GM19372 (cell line): ENCODE measurements around the gene ZNF486.
"Not testable (repeated sequence)": the region's sequence is repeated elsewhere in the genome, so short reads cannot be mapped to it uniquely, and the experiment has no call there.

Source experiments
- ATAC-seq: cut with Tn5 transposase; IDR thresholded peaks from one replicate; pipeline ENCODE4 v1.9.1; 2021; ENCODE audit warnings: mild to moderate bottlenecking, low read depth, moderate library complexity; ENCODE audit not compliant: unreplicated experiment

Gene ZNF486

DNA sequence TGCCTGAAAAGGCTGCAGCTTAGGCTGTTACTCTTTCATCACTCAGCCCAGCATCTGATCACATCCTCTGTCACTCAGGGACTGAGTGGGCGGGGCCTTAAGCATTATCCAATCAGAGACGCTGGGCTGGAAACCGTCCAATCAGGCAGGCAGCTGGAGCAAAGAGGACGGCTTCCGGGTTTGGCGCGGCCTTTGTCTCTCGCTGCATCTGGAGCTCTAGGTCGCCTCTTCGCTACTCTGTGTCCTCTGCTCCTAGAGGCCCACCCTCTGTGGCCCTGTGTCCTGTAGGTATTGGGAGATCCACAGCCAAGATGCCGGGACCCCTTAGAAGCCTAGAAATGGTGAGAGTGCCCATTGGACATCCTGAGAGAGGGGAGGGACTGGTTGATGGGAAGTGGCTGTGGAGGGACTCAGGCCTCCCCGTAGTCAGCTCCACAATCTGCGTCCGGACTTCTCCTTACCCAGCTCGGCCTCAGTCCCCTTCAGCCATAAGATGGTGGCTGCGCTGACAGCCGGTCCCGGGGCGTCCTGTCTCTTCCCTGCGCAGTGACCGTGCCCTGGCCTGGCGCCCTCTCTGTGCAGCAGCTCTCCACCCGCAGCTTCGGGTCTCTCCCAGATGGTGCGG is at the start of gene ZNF486:
ZNF486 (plus strand) TSS at position 195 of the 625 bp plus-strand sequence; CDS start at position 312, 117 bp downstream.
- peak; percentile 79 for ATAC-seq

DNA sequence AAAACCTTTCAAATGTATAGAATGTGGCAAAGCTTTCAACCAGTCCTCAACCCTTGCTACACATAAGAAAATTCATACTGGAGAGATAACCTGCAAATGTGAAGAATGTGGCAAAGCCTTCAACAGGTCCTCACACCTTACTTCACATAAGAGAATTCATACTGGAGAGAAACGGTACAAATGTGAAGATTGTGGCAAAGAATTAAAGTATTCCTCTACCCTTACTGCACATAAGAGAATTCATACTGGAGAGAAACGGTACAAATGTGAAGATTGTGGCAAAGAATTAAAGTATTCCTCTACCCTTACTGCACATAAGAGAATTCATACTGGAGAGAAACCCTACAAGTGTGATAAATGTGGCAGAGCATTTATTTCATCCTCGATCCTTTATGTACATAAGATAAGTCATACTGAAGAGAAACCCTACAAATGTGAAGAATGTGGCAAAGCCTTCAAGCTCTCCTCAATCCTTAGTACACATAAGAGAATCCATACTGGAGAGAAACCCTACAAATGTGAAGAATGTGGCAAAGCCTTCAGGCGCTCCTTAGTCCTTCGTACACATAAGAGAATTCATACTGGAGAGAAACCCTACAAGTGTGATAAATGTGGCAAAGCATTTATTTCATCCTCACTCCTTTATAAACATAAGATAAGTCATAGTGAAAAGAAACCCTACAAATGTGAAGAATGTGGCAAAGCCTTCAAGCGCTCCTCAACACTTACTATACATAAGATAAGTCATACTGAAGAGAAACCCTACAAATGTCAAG is 48.8 kb upstream of the ZNF486 start:
- ATAC-seq = not testable (repeated sequence)

- ATAC-seq = no peak
Observed at GRCh38 chr19:20124879-20125278, 42.1 kb upstream of the ZNF486 start.

- ATAC-seq = not testable (repeated sequence)
Observed at GRCh38 chr19:20132933-20133332, 34.1 kb upstream of the ZNF486 start.

DNA sequence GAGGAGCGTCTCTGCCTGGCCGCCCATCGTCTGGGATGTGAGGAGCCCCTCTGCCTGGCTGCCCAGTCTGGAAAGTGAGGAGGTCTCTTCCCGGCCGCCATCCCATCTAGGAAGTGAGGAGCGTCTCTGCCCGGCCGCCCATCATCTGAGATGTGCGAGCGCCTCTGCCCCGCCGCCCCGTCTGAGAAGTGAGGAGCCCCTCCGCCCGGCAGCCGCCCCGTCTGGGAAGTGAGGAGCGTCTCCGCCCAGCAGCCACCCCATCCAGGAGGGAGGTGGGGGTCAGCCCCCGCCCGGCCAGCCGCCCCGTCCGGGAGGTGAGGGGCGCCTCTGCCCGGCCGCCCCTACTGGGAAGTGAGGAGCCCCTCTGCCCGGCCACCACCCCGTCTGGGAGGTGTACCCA is 29.3 kb upstream of the ZNF486 start:
- ATAC-seq = not testable (repeated sequence)

- no peak for ATAC-seq
Observed at GRCh38 chr19:20151617-20152145, 15.3 kb upstream of the ZNF486 start.

- not testable (repeated sequence) for ATAC-seq
Observed at GRCh38 chr19:20152506-20152905, 14.5 kb upstream of the ZNF486 start.

DNA sequence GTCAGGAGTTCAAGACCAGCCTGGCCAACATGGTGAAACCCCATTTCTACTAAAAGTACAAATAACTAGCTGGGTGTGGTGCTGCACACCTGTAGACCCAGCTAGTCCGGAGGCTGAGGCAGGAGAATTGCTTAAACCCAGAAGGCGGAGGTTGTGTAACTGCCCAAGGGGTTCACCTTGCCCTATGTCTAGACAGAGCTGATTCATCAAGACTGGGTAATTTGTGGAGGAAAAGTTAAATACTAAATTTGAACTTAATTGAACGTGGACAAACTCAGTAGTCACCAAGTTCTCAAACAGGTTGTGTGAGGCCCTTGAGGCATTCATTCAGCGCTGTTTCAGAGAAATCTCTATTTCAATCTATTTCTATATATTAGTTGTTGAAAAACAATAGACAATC is 13.7 kb upstream of the ZNF486 start:
- no peak for ATAC-seq

- ATAC-seq = no peak
Observed at GRCh38 chr19:20154636-20155035, 12.4 kb upstream of the ZNF486 start.

DNA sequence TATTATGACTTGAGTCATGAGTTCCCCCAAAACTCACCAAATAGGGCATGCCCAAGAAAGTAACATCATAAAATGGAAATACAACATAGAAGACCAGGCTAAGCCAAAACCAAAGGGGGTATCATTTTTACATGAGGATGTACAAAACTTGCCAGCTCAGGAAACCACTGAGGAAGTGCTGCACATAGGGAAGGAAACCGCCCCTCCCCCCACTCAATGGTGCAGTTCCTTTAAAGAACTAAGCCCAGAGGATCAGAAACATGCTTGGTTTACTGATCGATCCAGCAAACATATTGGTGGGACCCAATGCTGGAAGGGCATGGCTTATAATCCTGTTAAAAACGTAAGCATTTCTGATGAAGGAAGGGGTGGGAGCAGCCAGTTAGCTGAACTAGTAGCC is 4.2 kb upstream of the ZNF486 start:
- ATAC-seq = no peak

- no peak for ATAC-seq
Observed at GRCh38 chr19:20164456-20164855, 2.6 kb upstream of the ZNF486 start.

- no peak for ATAC-seq
Observed at GRCh38 chr19:20165971-20166592, 932 bp upstream of the ZNF486 start.

DNA sequence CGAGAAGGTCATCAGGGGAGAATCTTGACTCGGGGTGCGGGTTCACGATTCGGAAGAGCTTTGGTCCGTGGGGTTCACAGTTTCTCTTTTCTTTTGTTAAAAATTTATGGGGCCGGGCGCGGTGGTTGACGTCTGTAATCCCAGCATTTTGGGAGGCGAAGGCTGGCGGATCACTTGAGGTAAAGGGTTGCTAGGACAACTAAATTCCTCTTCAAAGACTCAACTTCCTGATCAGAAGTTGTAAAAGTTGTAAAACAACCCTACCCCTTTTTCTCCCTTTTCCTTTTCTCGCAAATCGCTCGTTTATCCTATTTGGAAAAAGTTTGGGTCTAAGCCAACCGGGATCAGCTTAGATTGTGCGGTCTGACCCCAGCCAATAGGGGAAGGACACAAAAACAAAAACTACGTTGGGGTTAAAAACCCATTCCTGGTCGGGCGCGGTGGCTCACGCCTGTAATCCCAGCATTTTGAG is 673 bp downstream of the ZNF486 start:
- no peak for ATAC-seq

- no peak for ATAC-seq
Observed at GRCh38 chr19:20171285-20171684, 4.3 kb downstream of the ZNF486 start.

DNA sequence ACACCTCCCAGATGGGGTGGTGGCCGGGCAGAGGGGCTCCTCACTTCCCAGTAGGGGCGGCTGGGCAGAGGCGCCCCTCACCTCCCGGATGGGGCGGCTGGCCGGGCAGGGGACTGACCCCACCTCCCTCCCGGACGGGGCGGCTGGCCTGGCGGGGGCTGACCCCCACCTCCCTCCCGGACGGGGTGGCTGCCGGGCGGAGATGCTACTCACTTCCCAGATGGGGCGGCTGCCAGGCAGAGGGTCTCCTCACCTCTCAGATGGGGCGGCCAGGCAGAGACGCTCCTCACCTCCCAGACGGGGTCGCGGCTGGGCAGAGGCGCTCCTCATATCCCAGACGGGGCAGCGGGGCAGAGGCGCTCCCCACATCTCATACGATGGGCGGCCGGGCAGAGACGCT is 8.8 kb downstream of the ZNF486 start:
- not testable (repeated sequence) for ATAC-seq

- not testable (repeated sequence) for ATAC-seq
Observed at GRCh38 chr19:20179956-20180355, 12.9 kb downstream of the ZNF486 start.

- no peak for ATAC-seq
Observed at GRCh38 chr19:20182222-20182785, 15.3 kb downstream of the ZNF486 start.

GRCh38 chr19:20186174-20186573 is 19.2 kb downstream of the ZNF486 start:
- ATAC-seq = no peak

DNA sequence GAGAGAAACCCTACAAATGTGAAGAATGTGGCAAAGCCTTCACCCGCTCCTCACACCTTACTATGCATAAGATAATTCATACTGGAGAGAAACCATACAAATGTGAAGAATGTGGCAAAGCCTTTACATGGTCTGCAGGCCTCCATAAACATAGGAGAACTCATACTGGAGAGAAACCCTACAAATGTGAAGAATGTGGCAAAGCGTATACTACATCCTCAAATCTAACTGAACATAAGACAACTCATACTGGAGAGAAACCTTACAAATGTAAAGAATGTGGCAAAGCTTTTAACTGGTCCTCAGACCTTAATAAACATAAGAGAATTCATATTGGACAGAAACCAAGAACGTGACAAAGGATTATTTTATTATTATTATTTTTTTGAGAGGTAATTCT is 30.7 kb downstream of the ZNF486 start:
- ATAC-seq = no peak

GRCh38 chr19:20209051-20209450 is 42.0 kb downstream of the ZNF486 start:
- no peak for ATAC-seq

- ATAC-seq = not testable (repeated sequence)
Observed at GRCh38 chr19:20214366-20214765, 47.4 kb downstream of the ZNF486 start.
